PC-3 (cell line): ENCODE results near the gene FA2H.

Experiments used
- CTCF ChIP-seq: fragments of 300-600 bp; sonication (generic); conservative IDR thresholded peaks from 2 replicates; pipeline ENCODE4 v1.5.1; 2017; ENCODE audit warnings: antibody characterized with exemption, low read depth, mild to moderate bottlenecking, low read length
- EZH2 ChIP-seq: fragments of 300-600 bp; sonication (generic); IDR thresholded peaks from one replicate; pipeline ENCODE4 v1.6.1; 2017; ENCODE audit warnings: antibody characterized with exemption, mild to moderate bottlenecking, low read length; ENCODE audit not compliant: unreplicated experiment
- EZH2phosphoT487 ChIP-seq: fragments of 300-600 bp; sonication (generic); IDR thresholded peaks from 2 replicates; pipeline ENCODE4 v1.6.1; 2018; ENCODE audit warnings: mild to moderate bottlenecking, antibody characterized with exemption, low read length, borderline replicate concordance

GRCh38 chr16:74717367-74717766, 57.3 kb downstream of the FA2H start:
- TF ChIP-seq CTCF (no peak), EZH2 (no peak), EZH2phosphoT487 (no peak)
